Measurements from ENCODE around the gene ROPN1L. TPM values are rescaled to one million over a fixed set of nuclear protein-coding genes. Genes with fewer than 3 reads are reported as not detected.

The ROPN1L gene
- total RNA-seq, 1 experiment from 2014 or later: 0.66 TPM

- CTCF ChIA-PET: no interaction called here
- no peak overlapping the region for H3K9ac ChIP-seq (ENCODE audit: low read length)
- H4K20me1 ChIP-seq (ENCODE audit: insufficient read depth): no peaks in the 10 kb centered on the region
- H3K9me2 ChIP-seq (ENCODE audit: insufficient read depth): no peaks in the 10 kb centered on the region
- POLR2A ChIA-PET: interaction anchor here (1.7 kb wide), 1 partner anchor 10 kb away, joined by 5 read pairs; no protein-coding TSS in a partner anchor
- intact Hi-C loops (cut with micrococcal nuclease): no loop called here
- RAD21 ChIA-PET (ENCODE audit: low non-redundant PET in 1 of 2, low total read pairs in 2 of 2, uncharacterized antibody in 2 of 2, unreplicated experiment in 2 of 2): no interaction called here
- H3K36me3 ChIP-seq (ENCODE audit: control insufficient read depth in 1 of 2, insufficient read depth in 2 of 2, low read length in 2 of 2): no peaks in the 10 kb centered on the region
- peak overlapping the region; percentile 43 for H3K4me2 ChIP-seq (ENCODE audit: low read length)
- no peak overlapping the region for H3K27ac ChIP-seq (ENCODE audit: low read depth, low read length)
- no peaks in the 10 kb centered on the region for H3K9me3 ChIP-seq (ENCODE audit: control insufficient read depth in 1 of 2, insufficient read depth in 1 of 2, low read depth in 1 of 2, low read length in 2 of 2)
- no peak for ATAC-seq
- TF ChIP-seq ZFX (IDR thresholded peaks at IDR 0.05) (no peak), POLR2AphosphoS5 (IDR thresholded peaks at IDR 0.05; ENCODE audit: low read depth, low read length) (no peak), EZH2 (IDR thresholded peaks at IDR 0.05) (no peak), CTCF (IDR thresholded peaks at IDR 0.05 in 2 of 3, conservative IDR thresholded peaks at IDR 0.05 in 1 of 3; ENCODE audit: borderline replicate concordance in 1 of 3, insufficient read depth in 1 of 3, low read depth in 2 of 3, low read length in 2 of 3) (no peak), EZH2phosphoT487 (IDR thresholded peaks at IDR 0.05; ENCODE audit: borderline replicate concordance) (no peak), ZNF274 (IDR thresholded peaks at IDR 0.05; ENCODE audit: low read depth, low read length) (no peak), POLR2A (IDR thresholded peaks at IDR 0.05; ENCODE audit: borderline replicate concordance, extremely low read depth, insufficient read depth, insufficient read length) (no peak), CEBPB (IDR thresholded peaks at IDR 0.05; ENCODE audit: low read depth) (no peak), SP1 (IDR thresholded peaks at IDR 0.05; ENCODE audit: low read depth) (no peak), SIN3A (IDR thresholded peaks at IDR 0.05; ENCODE audit: low read depth) (no peak), YY1 (IDR thresholded peaks at IDR 0.05; ENCODE audit: extremely low read depth, insufficient replicate concordance, low read depth, low read length) (no peak), JUND (IDR thresholded peaks at IDR 0.05) (no peak), CBX3 (IDR thresholded peaks at IDR 0.05; ENCODE audit: low read depth) (no peak), RAD21 (IDR thresholded peaks at IDR 0.05; ENCODE audit: low read depth) (no peak), SRF (IDR thresholded peaks at IDR 0.05; ENCODE audit: low read depth) (no peak), ELF1 (IDR thresholded peaks at IDR 0.05; ENCODE audit: borderline replicate concordance, low read depth) (no peak)
- TF ChIP-seq, protein P1, sequence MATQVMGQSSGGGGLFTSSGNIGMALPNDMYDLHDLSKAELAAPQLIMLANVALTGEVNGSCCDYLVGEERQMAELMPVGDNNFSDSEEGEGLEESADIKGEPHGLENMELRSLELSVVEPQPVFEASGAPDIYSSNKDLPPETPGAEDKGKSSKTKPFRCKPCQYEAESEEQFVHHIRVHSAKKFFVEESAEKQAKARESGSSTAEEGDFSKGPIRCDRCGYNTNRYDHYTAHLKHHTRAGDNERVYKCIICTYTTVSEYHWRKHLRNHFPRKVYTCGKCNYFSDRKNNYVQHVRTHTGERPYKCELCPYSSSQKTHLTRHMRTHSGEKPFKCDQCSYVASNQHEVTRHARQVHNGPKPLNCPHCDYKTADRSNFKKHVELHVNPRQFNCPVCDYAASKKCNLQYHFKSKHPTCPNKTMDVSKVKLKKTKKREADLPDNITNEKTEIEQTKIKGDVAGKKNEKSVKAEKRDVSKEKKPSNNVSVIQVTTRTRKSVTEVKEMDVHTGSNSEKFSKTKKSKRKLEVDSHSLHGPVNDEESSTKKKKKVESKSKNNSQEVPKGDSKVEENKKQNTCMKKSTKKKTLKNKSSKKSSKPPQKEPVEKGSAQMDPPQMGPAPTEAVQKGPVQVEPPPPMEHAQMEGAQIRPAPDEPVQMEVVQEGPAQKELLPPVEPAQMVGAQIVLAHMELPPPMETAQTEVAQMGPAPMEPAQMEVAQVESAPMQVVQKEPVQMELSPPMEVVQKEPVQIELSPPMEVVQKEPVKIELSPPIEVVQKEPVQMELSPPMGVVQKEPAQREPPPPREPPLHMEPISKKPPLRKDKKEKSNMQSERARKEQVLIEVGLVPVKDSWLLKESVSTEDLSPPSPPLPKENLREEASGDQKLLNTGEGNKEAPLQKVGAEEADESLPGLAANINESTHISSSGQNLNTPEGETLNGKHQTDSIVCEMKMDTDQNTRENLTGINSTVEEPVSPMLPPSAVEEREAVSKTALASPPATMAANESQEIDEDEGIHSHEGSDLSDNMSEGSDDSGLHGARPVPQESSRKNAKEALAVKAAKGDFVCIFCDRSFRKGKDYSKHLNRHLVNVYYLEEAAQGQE (IDR thresholded peaks at IDR 0.05; ENCODE audit: low read depth): no peak
- TF ChIP-seq, protein P2, sequence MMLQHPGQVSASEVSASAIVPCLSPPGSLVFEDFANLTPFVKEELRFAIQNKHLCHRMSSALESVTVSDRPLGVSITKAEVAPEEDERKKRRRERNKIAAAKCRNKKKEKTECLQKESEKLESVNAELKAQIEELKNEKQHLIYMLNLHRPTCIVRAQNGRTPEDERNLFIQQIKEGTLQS (IDR thresholded peaks at IDR 0.05): no peak
- H3K27me3 ChIP-seq (ENCODE audit: insufficient read depth, low read length): no peaks in the 10 kb centered on the region
- no peak overlapping the region for H3K4me3 ChIP-seq (replicated peaks in 1 of 2; ENCODE audit: low read depth in 1 of 2, low read length in 2 of 2)
- no peak for DNase-seq (ENCODE audit: low read depth, low spot score)
- no TSS peak for BruUV-seq (replicated peaks)
- H3K79me2 ChIP-seq (ENCODE audit: insufficient read depth, low read length): no peaks in the 10 kb centered on the region
- H3K4me1 ChIP-seq (ENCODE audit: control insufficient read depth in 1 of 2, insufficient read depth in 2 of 2, low read length in 2 of 2): peaks cover 4 to 22% of the 10 kb centered on the region in 2 experiments; a peak in 2 of 4 replicates
- no peak overlapping the region for H2AFZ ChIP-seq (ENCODE audit: low read depth, low read length, poor library complexity, severe bottlenecking)
These were observed 46.5 kb downstream of the ROPN1L start for GRCh38 chr5:10488144-10488543.

All from HCT116 (cell line).